Measurements from ENCODE around the gene PI16.

GRCh38 chr6:36984581-36985416 lies 30.3 kb downstream of the PI16 start:
- TF ChIP-seq, protein P1, sequence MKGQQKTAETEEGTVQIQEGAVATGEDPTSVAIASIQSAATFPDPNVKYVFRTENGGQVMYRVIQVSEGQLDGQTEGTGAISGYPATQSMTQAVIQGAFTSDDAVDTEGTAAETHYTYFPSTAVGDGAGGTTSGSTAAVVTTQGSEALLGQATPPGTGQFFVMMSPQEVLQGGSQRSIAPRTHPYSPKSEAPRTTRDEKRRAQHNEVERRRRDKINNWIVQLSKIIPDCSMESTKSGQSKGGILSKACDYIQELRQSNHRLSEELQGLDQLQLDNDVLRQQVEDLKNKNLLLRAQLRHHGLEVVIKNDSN (IDR thresholded peaks at IDR 0.05): no peak
- no peak for TF ChIP-seq YY1 (IDR thresholded peaks at IDR 0.05; ENCODE audit: low read depth)
